ENCODE measurements around the gene PLSCR3. TPM values are rescaled to one million over a fixed set of nuclear protein-coding genes. Genes with fewer than 3 reads are reported as not detected.

PLSCR3 gene
- 53.0 and 64.5 TPM in 2 replicates for total RNA-seq (2021)
- Bru-seq, nascent RNA = percentile 28 among the genes with signal in this experiment
- percentile 31 among the genes with signal in this experiment for BruChase-seq, experiment 1, labeled RNA remaining after a 2-hour chase
- BruChase-seq, experiment 2, labeled RNA remaining after a 6-hour chase = percentile 26 among the genes with signal in this experiment
- long read RNA-seq, transcript PLSCR3-202 (8 exons, 2,067 nt) = major isoform, 24 of 71 reads
- long read RNA-seq, transcript PLSCR3-209 (8 exons, 2,032 nt) = minor isoform, 8 of 71 reads
- long read RNA-seq, partial matches to known transcripts = 6 of 71 reads
- long read RNA-seq, other reads (novel, unspliced or antisense) = 26 of 71 reads

DNA sequence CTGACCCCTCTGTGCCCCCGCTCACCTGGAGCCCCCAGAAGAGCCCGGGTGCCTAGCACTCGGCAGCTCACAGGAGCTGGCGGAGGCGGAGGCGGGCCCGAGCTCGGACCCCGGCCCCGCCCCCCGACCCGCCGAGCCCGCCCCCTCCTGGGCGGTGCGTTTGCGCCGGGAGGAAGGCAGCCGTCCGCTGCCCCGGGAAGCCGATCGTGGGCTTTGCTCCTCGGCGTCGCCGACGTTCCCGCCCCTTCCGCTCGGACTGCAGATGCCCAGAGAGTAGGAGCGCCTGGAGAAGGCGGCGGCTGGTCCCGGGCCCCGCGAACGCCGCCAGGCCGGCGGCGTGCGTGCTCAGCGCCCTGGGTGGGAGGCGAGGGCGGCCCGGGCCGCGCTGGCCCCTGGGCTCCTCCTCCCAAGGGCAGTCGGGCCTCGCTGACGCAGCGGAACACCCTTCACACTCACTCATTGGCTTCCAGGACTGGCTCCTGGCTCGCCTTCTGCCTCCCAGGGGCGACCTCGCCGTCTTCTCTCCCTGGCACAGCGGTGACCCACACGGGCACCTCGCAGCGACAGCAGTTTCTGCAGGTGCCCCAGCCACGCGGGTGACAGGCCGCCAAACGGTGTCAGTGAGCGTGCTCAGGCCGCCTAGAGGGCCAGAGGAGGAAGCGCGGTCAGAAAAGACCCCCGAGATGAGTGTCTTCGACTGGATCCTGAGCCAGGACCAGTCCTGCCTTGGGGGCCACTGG, at the start of gene PLSCR3:
PLSCR3 (minus strand) TSS at position 74 of the 740 bp plus-strand sequence. CDS start 415 bp downstream, outside the sequence.
- intact Hi-C loops (cut with micrococcal nuclease; ENCODE audit: unreplicated experiment) = loop anchor here (1.0 to 2.0 kb wide), 3 partner anchors 10 to 164 kb away; partner anchors contain the start of genes TMEM256 and TNFSF13
- H3F3A ChIP-seq (ENCODE audit: insufficient read depth, low read depth) = peaks cover 12% of the 10 kb centered on the region; the same call in 1 of the 2 replicates
- no TSS peak for BruUV-seq (replicated peaks)
- TF ChIP-seq, protein P1, sequence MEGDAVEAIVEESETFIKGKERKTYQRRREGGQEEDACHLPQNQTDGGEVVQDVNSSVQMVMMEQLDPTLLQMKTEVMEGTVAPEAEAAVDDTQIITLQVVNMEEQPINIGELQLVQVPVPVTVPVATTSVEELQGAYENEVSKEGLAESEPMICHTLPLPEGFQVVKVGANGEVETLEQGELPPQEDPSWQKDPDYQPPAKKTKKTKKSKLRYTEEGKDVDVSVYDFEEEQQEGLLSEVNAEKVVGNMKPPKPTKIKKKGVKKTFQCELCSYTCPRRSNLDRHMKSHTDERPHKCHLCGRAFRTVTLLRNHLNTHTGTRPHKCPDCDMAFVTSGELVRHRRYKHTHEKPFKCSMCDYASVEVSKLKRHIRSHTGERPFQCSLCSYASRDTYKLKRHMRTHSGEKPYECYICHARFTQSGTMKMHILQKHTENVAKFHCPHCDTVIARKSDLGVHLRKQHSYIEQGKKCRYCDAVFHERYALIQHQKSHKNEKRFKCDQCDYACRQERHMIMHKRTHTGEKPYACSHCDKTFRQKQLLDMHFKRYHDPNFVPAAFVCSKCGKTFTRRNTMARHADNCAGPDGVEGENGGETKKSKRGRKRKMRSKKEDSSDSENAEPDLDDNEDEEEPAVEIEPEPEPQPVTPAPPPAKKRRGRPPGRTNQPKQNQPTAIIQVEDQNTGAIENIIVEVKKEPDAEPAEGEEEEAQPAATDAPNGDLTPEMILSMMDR (conservative IDR thresholded peaks at IDR 0.05) = no peak; the same call in 1 of the 2 replicates
- TF ChIP-seq EZH2 (IDR thresholded peaks at IDR 0.05; ENCODE audit: low read depth) = no peak
- H3K27me3 ChIP-seq (ENCODE audit: insufficient read depth, low read depth) = no peaks in the 10 kb centered on the region
- no peaks in the 10 kb centered on the region for H3K36me3 ChIP-seq (ENCODE audit: low read depth)
- POLR2A ChIA-PET (ENCODE audit: unreplicated experiment) = interaction anchor here (0.5 to 1.3 kb wide), 7 partner anchors 9 to 221 kb away, joined by 3 to 31 read pairs (median 4); partner anchors contain the start of genes TMEM102 and TMEM256
- DNase-seq = peak; percentile 57 to 95
- peak within 1 kb of the TSS; percentile 95 for H3K4me2 ChIP-seq
- H3K4me3 ChIP-seq = peak within 1 kb of the TSS; percentile 78
- peak within 1 kb of the TSS; percentile 68 for H3K27ac ChIP-seq
- peak within 1 kb of the TSS; percentile 83 for H2AFZ ChIP-seq
- 0 out of 2 replicates have a peak, but pooled peaks cover 5% of the 10 kb centered on the region for H3K4me1 ChIP-seq (replicated peaks; ENCODE audit: insufficient read depth)
- no peaks in the 10 kb centered on the region for H3K79me2 ChIP-seq (ENCODE audit: low read depth)
- CTCF ChIA-PET = interaction anchor here (1.0 kb wide), 1 partner anchor 41 kb away, joined by 3 read pairs; the partner anchor contains the start of gene TMEM102
- H3K9me3 ChIP-seq (ENCODE audit: insufficient read depth, low read depth) = no peaks in the 10 kb centered on the region
- H4K20me1 ChIP-seq (ENCODE audit: insufficient read depth) = no peaks in the 10 kb centered on the region
- H3K9me2 ChIP-seq (ENCODE audit: insufficient read depth) = no peaks in the 10 kb centered on the region

DNA sequence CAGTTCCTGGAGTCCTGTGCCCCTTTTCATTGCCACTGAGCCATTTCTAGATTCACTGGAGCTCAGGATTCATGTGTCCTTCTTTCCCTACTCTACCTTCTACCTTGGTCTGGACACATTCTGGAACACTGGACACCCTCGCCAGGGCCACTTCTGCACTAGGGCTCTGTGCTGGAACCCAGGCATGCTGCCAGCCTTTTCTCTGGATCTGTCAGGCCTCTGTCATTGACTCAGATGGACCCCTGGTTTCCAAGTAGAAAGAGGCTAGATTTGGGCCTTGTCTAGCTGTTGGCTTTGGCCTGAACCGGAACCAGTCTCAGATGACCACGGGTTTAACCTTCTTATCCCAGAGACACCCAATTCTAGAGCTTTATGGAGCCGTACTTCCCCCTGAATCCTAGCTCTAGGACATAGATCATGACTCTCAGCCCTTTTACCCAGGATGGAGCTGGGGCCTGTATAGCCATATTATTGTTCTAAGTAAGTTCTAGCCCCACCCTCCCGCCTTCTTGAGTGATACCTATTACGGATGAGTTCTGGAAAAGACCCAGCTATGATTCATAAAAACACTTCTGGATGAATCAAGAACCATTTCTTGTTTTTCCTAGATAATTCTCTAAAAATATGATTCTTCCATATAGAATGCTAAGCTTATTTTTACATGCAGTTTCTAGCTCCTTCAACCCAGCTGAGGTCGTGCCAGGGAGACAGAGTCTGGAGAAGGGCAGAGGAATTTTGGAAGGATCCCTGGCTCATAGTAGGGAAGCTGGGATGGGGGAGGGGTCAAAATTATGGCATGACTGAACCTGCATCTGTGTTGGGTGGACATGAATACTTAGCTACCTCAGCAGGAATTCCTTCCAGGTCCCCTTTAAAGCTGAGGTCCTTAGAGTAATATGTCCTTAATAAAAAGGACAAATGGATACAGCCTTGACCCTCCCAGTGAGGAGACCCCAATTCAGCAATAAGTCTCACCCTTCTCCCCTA, 49.5 kb upstream of the PLSCR3 start:
- H3F3A ChIP-seq (ENCODE audit: insufficient read depth, low read depth) = 0 out of 2 replicates have a peak, but pooled peaks cover 3% of the 10 kb centered on the region
- peaks cover 12% of the 10 kb centered on the region for H3K4me1 ChIP-seq (replicated peaks; ENCODE audit: insufficient read depth)
- H3K27ac ChIP-seq = no peak overlapping the region
- no peak overlapping the region for H2AFZ ChIP-seq
- CTCF ChIA-PET = interaction anchor here (0.5 to 0.6 kb wide), 3 partner anchors 43 to 73 kb away, joined by 3 to 6 read pairs (median 5); no protein-coding TSS in a partner anchor
- H3K27me3 ChIP-seq (ENCODE audit: insufficient read depth, low read depth) = no peaks in the 10 kb centered on the region
- no peak overlapping the region for H3K4me3 ChIP-seq
- H3K79me2 ChIP-seq (ENCODE audit: low read depth) = no peaks in the 10 kb centered on the region
- no TSS peak for BruUV-seq (replicated peaks)
- no peaks in the 10 kb centered on the region for H3K36me3 ChIP-seq (ENCODE audit: low read depth)
- H4K20me1 ChIP-seq (ENCODE audit: insufficient read depth) = no peaks in the 10 kb centered on the region
- TF ChIP-seq EZH2 (IDR thresholded peaks at IDR 0.05; ENCODE audit: low read depth) = no peak
- TF ChIP-seq, protein P1 (conservative IDR thresholded peaks at IDR 0.05) = no peak
- POLR2A ChIA-PET (ENCODE audit: unreplicated experiment) = interaction anchor here (0.6 to 1.5 kb wide), 4 partner anchors 41 to 168 kb away, joined by 3 to 8 read pairs (median 4); partner anchors contain the start of genes CD68 and POLR2A
- peak overlapping the region; percentile 81; the same call in 1 of the 2 replicates for H3K4me2 ChIP-seq
- intact Hi-C loops (cut with micrococcal nuclease; ENCODE audit: unreplicated experiment) = loop anchor here (2.0 kb wide), 1 partner anchor 33 kb away; no protein-coding TSS in a partner anchor
- H3K9me2 ChIP-seq (ENCODE audit: insufficient read depth) = no peaks in the 10 kb centered on the region
- no peaks in the 10 kb centered on the region for H3K9me3 ChIP-seq (ENCODE audit: insufficient read depth, low read depth)
- no peak for DNase-seq
